Measurements from ENCODE around the gene NDOR1. TPM values are rescaled to one million over a fixed set of nuclear protein-coding genes. Genes with fewer than 3 reads are reported as not detected.

NDOR1 gene
- total RNA-seq, 1 donor from 2014 or later = 2.6 TPM

- FAIRE-seq (no peak), DNase-seq (ENCODE audit: low read depth) (no peak)
- H3K4me3 ChIP-seq (ENCODE audit: low read depth, low read length) = no peak overlapping the region
- H3K27me3 ChIP-seq (ENCODE audit: control insufficient read depth, insufficient read depth, low read length) = peaks cover 2% of the 10 kb centered on the region
- no peaks in the 10 kb centered on the region for H3K36me3 ChIP-seq (ENCODE audit: control insufficient read depth, insufficient read depth, low read length)
- TF ChIP-seq CTCF (IDR thresholded peaks at IDR 0.05; ENCODE audit: insufficient read depth, low read length, severe bottlenecking) = no peak
These were observed 23.7 kb downstream of the NDOR1 start for GRCh38 chr9:137228968-137229896.

GRCh38 chr9:137229903-137230704, 24.6 kb downstream of the NDOR1 start:
- Histone ChIP-seq H3K27me3 (ENCODE audit: control insufficient read depth, insufficient read depth, low read length) (peaks cover 2% of the 10 kb centered on the region), H3K4me3 (ENCODE audit: low read depth, low read length) (no peak overlapping the region), H3K36me3 (ENCODE audit: control insufficient read depth, insufficient read depth, low read length) (no peaks in the 10 kb centered on the region)
- no peak for TF ChIP-seq CTCF (IDR thresholded peaks at IDR 0.05; ENCODE audit: insufficient read depth, low read length, severe bottlenecking)
- no peak for FAIRE-seq
- DNase-seq (ENCODE audit: low read depth) = no peak

GRCh38 chr9:137230705-137231371, 25.3 kb downstream of the NDOR1 start, which contains the start of gene SLC34A3:
SLC34A3 (plus strand) TSS chr9:137230901; CDS start chr9:137231703, 802 bp downstream.
- peaks cover 2% of the 10 kb centered on the region for H3K27me3 ChIP-seq (ENCODE audit: control insufficient read depth, insufficient read depth, low read length)
- TF ChIP-seq CTCF (IDR thresholded peaks at IDR 0.05; ENCODE audit: insufficient read depth, low read length, severe bottlenecking) = no peak
- FAIRE-seq (no peak), DNase-seq (ENCODE audit: low read depth) (no peak)
- H3K36me3 ChIP-seq (ENCODE audit: control insufficient read depth, insufficient read depth, low read length) = no peaks in the 10 kb centered on the region
- no peak within 1 kb of the TSS for H3K4me3 ChIP-seq (ENCODE audit: low read depth, low read length)

- H3K4me3 ChIP-seq (ENCODE audit: low read depth, low read length) = no peak overlapping the region
- TF ChIP-seq CTCF (IDR thresholded peaks at IDR 0.05; ENCODE audit: insufficient read depth, low read length, severe bottlenecking) = no peak
- DNase-seq (ENCODE audit: low read depth) = no peak
- no peak for FAIRE-seq
- H3K27me3 ChIP-seq (ENCODE audit: control insufficient read depth, insufficient read depth, low read length) = peaks cover 2% of the 10 kb centered on the region
- no peaks in the 10 kb centered on the region for H3K36me3 ChIP-seq (ENCODE audit: control insufficient read depth, insufficient read depth, low read length)
These were observed 26.0 kb downstream of the NDOR1 start for GRCh38 chr9:137231372-137232039.

- Histone ChIP-seq H3K27me3 (ENCODE audit: control insufficient read depth, insufficient read depth, low read length) (peaks cover 2% of the 10 kb centered on the region), H3K4me3 (ENCODE audit: low read depth, low read length) (no peak overlapping the region), H3K36me3 (ENCODE audit: control insufficient read depth, insufficient read depth, low read length) (no peaks in the 10 kb centered on the region)
- DNase-seq (ENCODE audit: low read depth) (no peak), FAIRE-seq (no peak)
- no peak for TF ChIP-seq CTCF (IDR thresholded peaks at IDR 0.05; ENCODE audit: insufficient read depth, low read length, severe bottlenecking)
These were observed 26.6 kb downstream of the NDOR1 start for GRCh38 chr9:137232101-137232500.
